H1 (cell line): Measurements from ENCODE around the gene UGT1A6. TPM values are rescaled to one million over a fixed set of nuclear protein-coding genes. Genes with fewer than 3 reads are reported as not detected.

Source experiments
- CTCF ChIA-PET: fragments of 300-600 bp; sonication (Branson Sonifier 250); formaldehyde crosslinking; loops from one replicate; lab custom pipeline; 2021; ENCODE audit not compliant: partially characterized antibody; lab: Charles Lee
- POLR2A ChIA-PET: fragments of 300-600 bp; sonication (Branson Sonifier 250); formaldehyde crosslinking; loops from one replicate; lab custom pipeline; 2021; ENCODE audit warnings: inconsistent platforms; ENCODE audit not compliant: partially characterized antibody; lab: Charles Lee
- DNase-seq, 2 experiments: peaks; one replicate each; pipeline versions ENCODE4 v3.0.0 to v3.0.0-alpha.2; 2010 to 2022; ENCODE audit warnings: low spot score in 2 of 2, low read depth in 1 of 2, mixed read lengths in 1 of 2
- FAIRE-seq: peaks from 2 replicates; lab custom pipeline; 2011; peaks lifted over from hg19 to GRCh38; lab: Jason Lieb, UNC
- H2AFZ ChIP-seq: 2 replicates; pipeline ENCODE4 v1.8.1; 2012; ENCODE audit warnings: low read length, inconsistent platforms
- H2AK5ac ChIP-seq: 2 replicates; pipeline ENCODE4 v1.6.1; 2013; ENCODE audit warnings: low read depth, low read length
- H2BK120ac ChIP-seq: replicated peaks from 2 replicates; pipeline ENCODE3; 2013; ENCODE audit warnings: low read depth, low read length, inconsistent platforms
- H2BK12ac ChIP-seq: 2 replicates; pipeline ENCODE4 v1.6.1; 2013; ENCODE audit warnings: low read depth, low read length
- H2BK15ac ChIP-seq: 2 replicates; pipeline ENCODE4 v1.6.1; 2013; ENCODE audit warnings: low read length
- H2BK20ac ChIP-seq: 2 replicates; pipeline ENCODE4 v1.6.1; 2013; ENCODE audit warnings: low read length
- H2BK5ac ChIP-seq: 2 replicates; pipeline ENCODE4 v1.6.1; 2013; ENCODE audit warnings: low read depth, low read length
- H3K14ac ChIP-seq: 2 replicates; pipeline ENCODE4 v1.6.1; 2013; ENCODE audit warnings: inconsistent platforms; ENCODE audit not compliant: insufficient read length
- H3K18ac ChIP-seq: 2 replicates; pipeline ENCODE4 v1.6.1; 2013; ENCODE audit warnings: low read length; ENCODE audit errors: extremely low read depth
- H3K23ac ChIP-seq: 2 replicates; pipeline ENCODE4 v1.6.1; 2013; ENCODE audit warnings: inconsistent platforms; ENCODE audit not compliant: insufficient read length
- H3K23me2 ChIP-seq: 2 replicates; pipeline ENCODE4 v1.6.1; 2013; ENCODE audit warnings: low read depth, low read length
- H3K27ac ChIP-seq: 2 replicates; pipeline ENCODE4 v1.6.1; 2011; ENCODE audit warnings: low read depth, low read length, inconsistent platforms
- H3K27me3 ChIP-seq, 4 experiments: replicated peaks in 1 of 4; 1 replicate in 1 of 4; 2 replicates in 3 of 4; pipeline versions ENCODE4 v1.6.1 to v1.8.1; 2011 to 2013; ENCODE audit warnings: low read length in 3 of 4, mild to moderate bottlenecking in 3 of 4, inconsistent platforms in 2 of 4, mixed read lengths in 2 of 4, moderate library complexity in 1 of 4; ENCODE audit not compliant: control insufficient read depth in 3 of 4, insufficient read depth in 3 of 4; ENCODE audit errors: extremely low read depth in 1 of 4
- H3K36me3 ChIP-seq, 4 experiments: 2 replicates each; pipeline versions ENCODE4 v1.6.1 to v1.8.1; 2011 to 2013; ENCODE audit warnings: mild to moderate bottlenecking in 4 of 4, low read length in 3 of 4, moderate library complexity in 2 of 4, control low read depth in 1 of 4, inconsistent platforms in 1 of 4; ENCODE audit not compliant: insufficient read depth in 4 of 4, control insufficient read depth in 2 of 4
- H3K4ac ChIP-seq: replicated peaks from 2 replicates; pipeline ENCODE3; 2013; ENCODE audit warnings: low read length, low read depth, mixed read lengths, inconsistent platforms; ENCODE audit not compliant: insufficient read length
- H3K4me1 ChIP-seq, 4 experiments: replicated peaks in 1 of 4; 1 replicate in 1 of 4; 2 replicates in 3 of 4; pipeline versions ENCODE4 v1.6.1 to v1.8.1; 2011 to 2013; ENCODE audit warnings: low read length in 3 of 4, inconsistent platforms in 2 of 4, mixed read lengths in 1 of 4; ENCODE audit not compliant: insufficient read depth in 4 of 4, control insufficient read depth in 3 of 4
- H3K4me2 ChIP-seq, 2 experiments: 2 replicates each; pipeline versions ENCODE4 v1.6.1 to v1.8.1; 2011 to 2013; ENCODE audit warnings: low read depth in 2 of 2, low read length in 2 of 2, control low read depth in 1 of 2, inconsistent platforms in 1 of 2, mild to moderate bottlenecking in 1 of 2; ENCODE audit not compliant: insufficient read depth in 1 of 2
- H3K4me3 ChIP-seq, 4 experiments: fragments of 200-600, 300-600 bp in 1 of 4; sonication (generic), shearing (Covaris generic), sonication (Bioruptor Twin) in 1 of 4; 2 replicates each; pipeline versions ENCODE4 v1.5.1 to v1.8.1; 2011 to 2016; ENCODE audit warnings: low read length in 4 of 4, low read depth in 3 of 4, control low read depth in 2 of 4, inconsistent platforms in 2 of 4, mild to moderate bottlenecking in 2 of 4, mixed read lengths in 1 of 4, moderate library complexity in 1 of 4; ENCODE audit not compliant: insufficient read depth in 2 of 4; ENCODE audit errors: extremely low read depth in 1 of 4
- H3K56ac ChIP-seq: replicated peaks from 2 replicates; pipeline ENCODE3; 2013; ENCODE audit warnings: low read depth, mild to moderate bottlenecking, mixed read lengths, low read length, inconsistent platforms; ENCODE audit not compliant: insufficient read length
- H3K79me1 ChIP-seq: 2 replicates; pipeline ENCODE4 v1.6.1; 2013; ENCODE audit warnings: low read depth, low read length, control low read depth
- H3K79me2 ChIP-seq, 2 experiments: 2 replicates each; pipeline versions ENCODE4 v1.6.1 to v1.8.1; 2012 to 2013; ENCODE audit warnings: low read length in 2 of 2, mild to moderate bottlenecking in 2 of 2, inconsistent platforms in 1 of 2; ENCODE audit not compliant: insufficient read depth in 2 of 2, control insufficient read depth in 1 of 2
- H3K9ac ChIP-seq, 4 experiments: replicated peaks in 1 of 4; 1 replicate in 1 of 4; 2 replicates in 3 of 4; pipeline versions ENCODE4 v1.6.1 to v1.8.1; 2011 to 2013; ENCODE audit warnings: low read depth in 3 of 4, low read length in 3 of 4, control low read depth in 2 of 4, mild to moderate bottlenecking in 2 of 4, moderate library complexity in 2 of 4, inconsistent platforms in 1 of 4; ENCODE audit errors: extremely low read depth in 1 of 4
- H3K9me3 ChIP-seq, 2 experiments: 2 replicates each; pipeline versions ENCODE4 v1.6.1 to v1.8.1; 2012 to 2013; ENCODE audit warnings: mild to moderate bottlenecking in 2 of 2, moderate library complexity in 2 of 2, control low read depth in 1 of 2, inconsistent platforms in 1 of 2, low read depth in 1 of 2, low read length in 1 of 2, mixed read lengths in 1 of 2; ENCODE audit not compliant: insufficient read depth in 2 of 2
- H4K20me1 ChIP-seq, 2 experiments: replicated peaks in 1 of 2; 2 replicates each; pipeline versions ENCODE3 to v1.8.1; 2011 to 2013; ENCODE audit warnings: inconsistent platforms in 2 of 2, low read length in 2 of 2, mild to moderate bottlenecking in 1 of 2; ENCODE audit not compliant: insufficient read depth in 2 of 2, control insufficient read depth in 1 of 2
- H4K5ac ChIP-seq: 2 replicates; pipeline ENCODE4 v1.6.1; 2013; ENCODE audit warnings: low read length, low read depth, mixed read lengths, inconsistent platforms; ENCODE audit not compliant: insufficient read length
- H4K8ac ChIP-seq: 2 replicates; pipeline ENCODE4 v1.8.0; 2013; ENCODE audit warnings: mild to moderate bottlenecking, moderate library complexity, low read length, inconsistent platforms; ENCODE audit not compliant: insufficient read depth; ENCODE audit errors: extremely low read depth
- H4K91ac ChIP-seq: replicated peaks from 2 replicates; pipeline ENCODE3; 2013; ENCODE audit warnings: low read length, mixed read lengths, inconsistent platforms; ENCODE audit not compliant: insufficient read length
- CBX5 ChIP-seq: fragments of 300-800, 300-1000 bp; sonication (generic); IDR thresholded peaks from 2 replicates; pipeline ENCODE4 v1.7.1; 2016; ENCODE audit warnings: antibody characterized with exemption, low read length, low read depth
- CTBP2 ChIP-seq: IDR thresholded peaks from 2 replicates; pipeline ENCODE4 v1.7.0; 2011; ENCODE audit warnings: borderline replicate concordance, mild to moderate bottlenecking, moderate library complexity, mixed read lengths, low read length; ENCODE audit not compliant: insufficient read depth, insufficient read length
- EGR1 ChIP-seq: IDR thresholded peaks from 2 replicates; pipeline ENCODE4 v1.6.1; 2011; ENCODE audit warnings: low read depth, low read length, borderline replicate concordance
- EP300 ChIP-seq, 2 experiments: IDR thresholded peaks; 1 replicate in 1 of 2; 2 replicates in 1 of 2; pipeline ENCODE4 v1.6.1; 2011 to 2012; ENCODE audit warnings: low read depth in 2 of 2, low read length in 2 of 2, mild to moderate bottlenecking in 2 of 2, borderline replicate concordance in 1 of 2, inconsistent platforms in 1 of 2, moderate library complexity in 1 of 2
- KDM1A ChIP-seq: fragments of 200-600, 300-600 bp; sonication (generic); IDR thresholded peaks from 2 replicates; pipeline ENCODE4 v1.7.1; 2016; ENCODE audit warnings: mild to moderate bottlenecking, low read length, borderline replicate concordance
- NANOG ChIP-seq: IDR thresholded peaks from 2 replicates; pipeline ENCODE4 v1.6.1; 2011; ENCODE audit warnings: low read length, low read depth, mild to moderate bottlenecking, inconsistent platforms; ENCODE audit not compliant: insufficient read depth, poor library complexity, severe bottlenecking
- TAF7 ChIP-seq: optimal IDR thresholded peaks from 2 replicates; pipeline ENCODE3; 2011; ENCODE audit warnings: low read depth, mild to moderate bottlenecking, inconsistent platforms, low read length, moderate library complexity, borderline replicate concordance
- TBP ChIP-seq: IDR thresholded peaks from 2 replicates; pipeline ENCODE4 v1.6.1; 2011; ENCODE audit warnings: low read depth, low read length, improper control_type of control experiment
- YY1 ChIP-seq: IDR thresholded peaks from 2 replicates; pipeline ENCODE4 v1.6.1; 2011; ENCODE audit warnings: low read depth, mild to moderate bottlenecking, low read length
- WGBS, 2 experiments: shearing (Covaris generic) in 1 of 2; methylation state at CpG; one replicate each; pipeline versions ENCODE4 v1.1.6 to v1.1.7; 2013 to 2015; ENCODE audit warnings: low lambda C conversion rate in 2 of 2, mixed read lengths in 2 of 2, inconsistent platforms in 1 of 2, low coverage in 1 of 2, missing lambda C conversion rate in 1 of 2; ENCODE audit not compliant: insufficient replicate concordance in 2 of 2, insufficient coverage in 1 of 2, insufficient read length in 1 of 2; ENCODE audit errors: extremely low coverage in 1 of 2, missing lambda C conversion rate in 1 of 2; 5-methylcytosine and 5-hydroxymethylcytosine counted together
- polyA plus RNA-seq, 7 experiments: library from polyadenylated mRNA; depleted of rRNA in 3 of 7; stranded (reverse) in 5 of 7; unstranded in 2 of 7; fragments of >200 nt in 5 of 7; fragments of 200-250 nt in 2 of 7; gene quantifications; 1 replicate in 5 of 7; 2 replicates in 1 of 7; 4 replicates in 1 of 7; pipeline versions ENCODE4 v1.2.1 to v1.2.3, GENCODE V29; 2011 to 2013; ENCODE audit warnings: missing spikeins in 2 of 7, mixed read lengths in 2 of 7
- total RNA-seq: library from RNA; stranded (reverse); fragmentation: NEBNext Ultra II Directional; extraction: Animal tissue kit (Norgen Biotek cat#: 25700); gene quantifications from 2 replicates; pipeline ENCODE4 v1.2.1, GENCODE V29; 2021
- TF ChIP-seq, protein P1 (sequence below): IDR thresholded peaks from 2 replicates; pipeline ENCODE4 v1.6.1; 2012; ENCODE audit warnings: low read length, inconsistent platforms

The UGT1A6 gene
- total and polyA plus RNA-seq, 2 of the 8 experiments (the other 6 are each of a cell fraction or from before 2014, with no cell fraction given), result not detected

- CTCF ChIA-PET, result interaction anchor here (0.8 kb wide), 1 partner anchor 86 kb away, joined by 4 read pairs; no protein-coding TSS in a partner anchor
- Histone ChIP-seq H3K79me1 (no peaks in the 10 kb centered on the region), H3K27ac (no peak overlapping the region), H3K18ac (no peak overlapping the region), H2AK5ac (no peak overlapping the region), H3K56ac (no peak overlapping the region), H4K20me1 (no peaks in the 10 kb centered on the region), H3K23ac (no peak overlapping the region), H3K4me2 (no peak overlapping the region), H4K91ac (no peak overlapping the region), H3K79me2 (no peaks in the 10 kb centered on the region), H2BK20ac (no peak overlapping the region), H3K4ac (no peak overlapping the region), H3K9me3 (peaks cover 17 to 32% of the 10 kb centered on the region in 2 experiments), H2BK5ac (no peak overlapping the region), H2BK120ac (no peak overlapping the region), H3K4me3 (no peak overlapping the region), H4K5ac (no peak overlapping the region), H2BK15ac (no peak overlapping the region), H3K27me3 (no peaks in the 10 kb centered on the region), H3K36me3 (no peaks in the 10 kb centered on the region), H4K8ac (no peak overlapping the region), H2BK12ac (no peak overlapping the region), H3K14ac (no peak overlapping the region), H3K23me2 (no peaks in the 10 kb centered on the region), H3K4me1 (no peaks in the 10 kb centered on the region), H2AFZ (no peak overlapping the region), H3K9ac (no peak overlapping the region)
- no peak for DNase-seq
- no peak for FAIRE-seq
- WGBS, 2 experiments, result 93% methylated on average over 10 of the region's 10 CpGs; no CpG with 5 or more reads in 1 of the 2 experiments
- POLR2A ChIA-PET, result no interaction called here
- TF ChIP-seq EGR1 (no peak), CTBP2 (no peak), NANOG (no peak), TAF7 (no peak), KDM1A (no peak), EP300 (IDR thresholded peaks at IDR 0.05; ENCODE audit: borderline replicate concordance in 1 of 2, low read depth in 2 of 2, low read length in 2 of 2) (no peak), YY1 (no peak), CBX5 (no peak), TBP (no peak)
- TF ChIP-seq, protein P1, sequence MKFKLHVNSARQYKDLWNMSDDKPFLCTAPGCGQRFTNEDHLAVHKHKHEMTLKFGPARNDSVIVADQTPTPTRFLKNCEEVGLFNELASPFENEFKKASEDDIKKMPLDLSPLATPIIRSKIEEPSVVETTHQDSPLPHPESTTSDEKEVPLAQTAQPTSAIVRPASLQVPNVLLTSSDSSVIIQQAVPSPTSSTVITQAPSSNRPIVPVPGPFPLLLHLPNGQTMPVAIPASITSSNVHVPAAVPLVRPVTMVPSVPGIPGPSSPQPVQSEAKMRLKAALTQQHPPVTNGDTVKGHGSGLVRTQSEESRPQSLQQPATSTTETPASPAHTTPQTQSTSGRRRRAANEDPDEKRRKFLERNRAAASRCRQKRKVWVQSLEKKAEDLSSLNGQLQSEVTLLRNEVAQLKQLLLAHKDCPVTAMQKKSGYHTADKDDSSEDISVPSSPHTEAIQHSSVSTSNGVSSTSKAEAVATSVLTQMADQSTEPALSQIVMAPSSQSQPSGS, result no peak
Measured at GRCh38 chr2:233746475-233747282, 54.0 kb downstream of the UGT1A6 start.
